Posterior vena cava (tissue), 2 donors: ENCODE data around the gene RBM27. TPM values are rescaled to one million over a fixed set of nuclear protein-coding genes. Genes with fewer than 3 reads are reported as not detected.
"Not testable (repeated sequence)": the region's sequence is repeated elsewhere in the genome, so short reads cannot be mapped to it uniquely, and the experiment has no call there.

Source experiments
- DNase-seq: peaks from one replicate; pipeline ENCODE4 v3.0.0-alpha.2; 2020; ENCODE audit warnings: low spot score
- intact Hi-C, 2 donors: fragments of 100-400 bp; cut with DNase I; formaldehyde crosslinking; loops; one replicate each; pipeline versions ENCODE4 v1.14.1 to v1.14.2; 2022 to 2023
- long read RNA-seq, 2 donors: library from polyadenylated mRNA; unstranded; transcript quantifications; one replicate each; pipeline ENCODE4 v2.0.0, GENCODE V29; 2020 to 2021
- total RNA-seq, 2 donors: library from RNA; stranded (reverse); fragmentation: NEBNext Ultra II Directional; extraction: Animal tissue kit (Norgen Biotek cat#: 25700); gene quantifications; one replicate each; pipeline ENCODE4 v1.2.1, GENCODE V29; 2021
- donor health status: DM: yes; HTN: yes; CAD: no.
- donor health status: DM: yes; HTN: yes; CAD: no.

RBM27 gene, protein sequence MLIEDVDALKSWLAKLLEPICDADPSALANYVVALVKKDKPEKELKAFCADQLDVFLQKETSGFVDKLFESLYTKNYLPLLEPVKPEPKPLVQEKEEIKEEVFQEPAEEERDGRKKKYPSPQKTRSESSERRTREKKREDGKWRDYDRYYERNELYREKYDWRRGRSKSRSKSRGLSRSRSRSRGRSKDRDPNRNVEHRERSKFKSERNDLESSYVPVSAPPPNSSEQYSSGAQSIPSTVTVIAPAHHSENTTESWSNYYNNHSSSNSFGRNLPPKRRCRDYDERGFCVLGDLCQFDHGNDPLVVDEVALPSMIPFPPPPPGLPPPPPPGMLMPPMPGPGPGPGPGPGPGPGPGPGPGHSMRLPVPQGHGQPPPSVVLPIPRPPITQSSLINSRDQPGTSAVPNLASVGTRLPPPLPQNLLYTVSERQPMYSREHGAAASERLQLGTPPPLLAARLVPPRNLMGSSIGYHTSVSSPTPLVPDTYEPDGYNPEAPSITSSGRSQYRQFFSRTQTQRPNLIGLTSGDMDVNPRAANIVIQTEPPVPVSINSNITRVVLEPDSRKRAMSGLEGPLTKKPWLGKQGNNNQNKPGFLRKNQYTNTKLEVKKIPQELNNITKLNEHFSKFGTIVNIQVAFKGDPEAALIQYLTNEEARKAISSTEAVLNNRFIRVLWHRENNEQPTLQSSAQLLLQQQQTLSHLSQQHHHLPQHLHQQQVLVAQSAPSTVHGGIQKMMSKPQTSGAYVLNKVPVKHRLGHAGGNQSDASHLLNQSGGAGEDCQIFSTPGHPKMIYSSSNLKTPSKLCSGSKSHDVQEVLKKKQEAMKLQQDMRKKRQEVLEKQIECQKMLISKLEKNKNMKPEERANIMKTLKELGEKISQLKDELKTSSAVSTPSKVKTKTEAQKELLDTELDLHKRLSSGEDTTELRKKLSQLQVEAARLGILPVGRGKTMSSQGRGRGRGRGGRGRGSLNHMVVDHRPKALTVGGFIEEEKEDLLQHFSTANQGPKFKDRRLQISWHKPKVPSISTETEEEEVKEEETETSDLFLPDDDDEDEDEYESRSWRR
- total RNA-seq: 10 to 100 TPM; 13.4 to 18.6 TPM
- long read RNA-seq, donor 1, partial matches to known transcripts: 2 of 3 reads
- long read RNA-seq, donor 1, other reads (novel, unspliced or antisense): 1 of 3 reads
- long read RNA-seq, donor 2, partial matches to known transcripts: 7 of 12 reads
- long read RNA-seq, donor 2, other reads (novel, unspliced or antisense): 5 of 12 reads

- intact Hi-C loops: no loop called here
- DNase-seq: peak; percentile 99
These were observed at the start of gene RBM27 for GRCh38 chr5:146203011-146203871. Gene RBM27 (plus strand): TSS chr5:146203605. CDS start chr5:146203766, 161 bp downstream.

DNA sequence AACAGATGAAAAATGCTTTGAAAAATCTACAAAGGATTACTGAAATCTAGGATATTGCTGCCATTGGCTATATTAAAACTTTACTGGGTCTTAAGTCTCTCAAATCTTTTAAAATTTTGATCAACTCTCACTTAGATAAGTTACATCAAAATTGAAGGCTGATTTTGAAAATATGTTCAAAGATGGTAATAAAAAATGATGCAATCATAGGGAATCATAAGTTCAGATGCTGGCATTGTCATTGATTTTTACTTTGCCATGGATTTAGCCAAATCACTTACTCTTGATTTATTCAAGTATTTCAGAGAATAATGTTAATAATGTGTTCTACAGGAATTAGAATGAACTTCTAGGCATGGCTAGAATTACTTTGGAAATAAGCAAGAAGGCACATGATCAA, 45.1 kb upstream of the RBM27 start:
- intact Hi-C loops: loop anchor here in 1 of 2 donors (10.0 kb wide), 1 partner anchor 107 kb away; no protein-coding TSS in a partner anchor
- DNase-seq: no peak

DNA sequence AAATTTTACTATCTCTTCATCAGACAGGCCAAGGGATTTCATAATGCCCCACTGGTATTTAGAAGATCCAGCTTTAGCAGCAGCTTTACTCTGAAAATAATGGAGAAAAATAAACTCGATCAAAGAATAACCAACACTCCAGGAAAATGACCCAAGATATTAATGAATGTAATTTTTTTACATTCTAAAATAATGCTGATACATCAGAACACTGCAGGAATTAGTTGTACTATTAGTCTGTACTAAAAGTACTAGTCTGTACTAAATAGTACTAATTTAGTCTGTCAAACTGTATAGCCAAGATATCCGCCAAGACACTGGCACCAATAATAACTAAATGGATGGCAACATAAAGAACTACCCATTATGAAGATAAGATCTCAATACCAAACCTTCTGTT, 39.0 kb upstream of the RBM27 start:
- intact Hi-C loops: no loop called here
- DNase-seq: no peak

- intact Hi-C loops: no loop called here
- DNase-seq: no peak
These were observed 37.9 kb upstream of the RBM27 start for GRCh38 chr5:146165460-146165859.

- DNase-seq: no peak
- intact Hi-C loops: no loop called here
These were observed 37.5 kb upstream of the RBM27 start for GRCh38 chr5:146165903-146166302.

DNA sequence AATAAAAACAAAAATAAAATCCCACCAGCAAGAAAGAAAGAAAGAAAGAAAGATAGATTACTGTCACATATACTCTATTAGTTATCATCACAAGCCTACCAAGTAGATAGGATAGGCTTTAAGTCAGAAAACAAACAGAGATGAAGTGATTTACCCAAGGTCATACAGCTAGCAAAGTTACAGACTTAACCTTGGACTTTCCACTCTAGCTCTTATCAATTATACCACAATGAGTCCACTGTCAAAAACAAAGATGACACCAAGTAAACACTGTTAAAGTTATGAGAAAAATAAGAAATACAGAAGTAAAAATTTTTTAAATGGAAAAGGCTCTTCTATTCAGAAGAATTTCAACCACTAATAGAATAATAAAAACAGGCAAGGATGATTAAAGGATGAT, 34.3 kb upstream of the RBM27 start:
- no peak for DNase-seq
- intact Hi-C loops: no loop called here

- intact Hi-C loops, DNase-seq: not testable (repeated sequence)
These were observed 30.4 kb upstream of the RBM27 start for GRCh38 chr5:146173049-146173448.

GRCh38 chr5:146173597-146173996, 29.8 kb upstream of the RBM27 start:
- no peak for DNase-seq
- intact Hi-C loops: no loop called here

DNA sequence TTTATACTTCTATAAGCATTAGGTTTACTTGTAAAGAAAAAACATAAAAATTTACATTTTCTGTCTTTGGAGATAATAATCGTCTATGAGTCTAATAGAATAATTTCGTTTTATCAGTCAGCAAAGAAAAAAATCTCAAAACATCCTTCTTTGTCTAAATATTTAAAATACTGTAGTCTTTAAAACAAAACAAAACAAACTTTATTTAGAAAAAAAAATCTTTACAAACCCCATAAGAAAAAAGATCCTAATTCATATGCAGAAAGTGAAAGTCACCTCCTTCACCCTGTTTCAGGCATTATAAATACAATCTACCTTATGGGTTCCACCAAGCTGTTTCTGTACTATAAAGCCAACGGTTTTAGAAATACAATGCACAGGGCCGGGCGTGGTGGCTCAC, 26.6 kb upstream of the RBM27 start:
- no peak for DNase-seq
- intact Hi-C loops: loop anchor here in 1 of 2 donors (2.0 kb wide), 1 partner anchor 250 kb away; no protein-coding TSS in a partner anchor

DNA sequence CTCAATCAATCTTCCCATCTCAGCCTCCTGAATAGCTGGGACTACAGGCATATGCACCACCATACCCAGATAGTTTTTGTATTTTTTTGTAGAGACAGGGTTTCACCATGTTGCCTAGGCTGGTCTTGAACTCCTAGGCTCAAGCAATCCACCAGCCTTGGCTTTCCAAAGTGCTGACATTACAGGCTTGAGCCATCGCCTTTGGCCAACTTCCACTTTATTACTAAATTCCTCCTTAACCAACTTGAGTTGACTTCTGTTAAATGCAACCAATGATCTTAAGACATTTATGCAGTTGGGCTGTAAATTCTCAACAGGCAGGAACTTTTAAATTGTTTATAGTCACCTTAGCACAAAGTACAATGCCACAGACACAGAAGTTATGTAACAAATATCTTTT, 23.7 kb upstream of the RBM27 start:
- DNase-seq: no peak
- intact Hi-C loops: loop anchor here in 1 of 2 donors (10.0 kb wide), 1 partner anchor 55 kb away; no protein-coding TSS in a partner anchor

- not testable (repeated sequence) for DNase-seq
- intact Hi-C loops: loop anchor here in 1 of 2 donors (10.0 kb wide), 1 partner anchor 51 kb away; no protein-coding TSS in a partner anchor
These were observed 20.0 kb upstream of the RBM27 start for GRCh38 chr5:146183403-146183802.

DNA sequence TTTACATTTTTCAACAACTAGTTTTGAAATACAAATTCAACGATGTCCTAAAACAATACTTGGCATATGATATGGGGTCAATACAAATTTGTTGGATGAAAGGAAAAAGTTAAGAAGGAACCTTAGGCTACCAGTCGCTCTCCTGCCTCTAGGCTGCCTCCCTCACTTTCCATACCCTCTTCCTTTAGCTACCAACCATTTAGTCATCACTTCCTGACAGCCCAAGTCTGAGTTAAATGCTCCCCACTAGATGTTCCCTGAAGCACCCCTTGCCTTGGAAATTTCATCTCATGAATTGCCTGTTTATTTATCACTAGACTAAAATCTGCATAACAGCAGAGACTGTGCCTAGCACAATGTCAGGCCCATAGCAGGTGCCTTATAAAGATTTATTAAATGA, 18.2 kb upstream of the RBM27 start:
- intact Hi-C loops: loop anchor here in 1 of 2 donors (10.0 kb wide), 1 partner anchor 50 kb away; no protein-coding TSS in a partner anchor
- DNase-seq: no peak

DNA sequence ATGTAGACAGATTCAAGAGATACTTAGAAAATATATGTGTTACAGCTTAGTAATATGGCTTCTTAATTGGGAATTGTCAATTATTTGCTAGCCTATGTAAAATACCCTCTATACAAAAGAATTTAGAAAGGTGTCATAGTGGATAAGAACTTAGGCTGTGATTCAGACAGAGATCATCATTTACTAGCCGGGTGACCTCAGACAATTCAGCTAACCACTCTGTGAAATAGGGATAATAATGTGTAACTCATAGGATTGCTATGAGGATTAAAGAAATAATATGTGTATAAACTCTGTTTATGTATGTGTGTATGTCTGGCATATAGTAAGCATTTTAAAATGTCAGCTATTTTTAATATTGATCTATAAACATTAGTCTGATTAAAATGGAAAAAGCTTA, 15.0 kb upstream of the RBM27 start:
- no peak for DNase-seq
- intact Hi-C loops: loop anchor here in 1 of 2 donors (10.0 kb wide), 1 partner anchor 46 kb away; no protein-coding TSS in a partner anchor

DNA sequence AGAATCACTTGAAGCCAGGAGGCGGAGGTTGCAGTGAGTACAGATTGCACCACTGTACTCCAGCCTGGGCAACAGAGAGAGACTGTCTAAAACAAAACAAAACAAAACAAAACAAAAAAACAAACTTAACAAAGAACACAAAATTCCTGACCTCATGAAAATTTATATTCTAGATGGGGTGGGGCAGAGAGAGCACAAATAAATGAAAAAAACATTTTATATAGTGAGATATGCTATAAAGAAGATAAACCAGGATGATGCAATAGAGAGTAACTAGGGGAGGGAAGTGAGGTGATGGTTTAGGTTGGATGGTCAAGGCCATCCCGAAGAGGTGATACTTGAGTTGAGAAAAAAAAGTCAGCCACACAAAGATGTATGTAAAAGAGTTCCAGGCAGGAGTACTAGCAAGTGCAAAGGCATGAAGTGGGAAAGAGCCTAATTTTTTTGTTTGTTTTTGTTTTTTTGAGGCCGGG, 10.8 kb upstream of the RBM27 start:
- intact Hi-C loops: no loop called here
- no peak for DNase-seq

GRCh38 chr5:146193285-146193684, 10.1 kb upstream of the RBM27 start:
- intact Hi-C loops: no loop called here
- DNase-seq: no peak

- intact Hi-C loops, DNase-seq: not testable (repeated sequence)
These were observed 8.4 kb upstream of the RBM27 start for GRCh38 chr5:146194997-146195396.

DNA sequence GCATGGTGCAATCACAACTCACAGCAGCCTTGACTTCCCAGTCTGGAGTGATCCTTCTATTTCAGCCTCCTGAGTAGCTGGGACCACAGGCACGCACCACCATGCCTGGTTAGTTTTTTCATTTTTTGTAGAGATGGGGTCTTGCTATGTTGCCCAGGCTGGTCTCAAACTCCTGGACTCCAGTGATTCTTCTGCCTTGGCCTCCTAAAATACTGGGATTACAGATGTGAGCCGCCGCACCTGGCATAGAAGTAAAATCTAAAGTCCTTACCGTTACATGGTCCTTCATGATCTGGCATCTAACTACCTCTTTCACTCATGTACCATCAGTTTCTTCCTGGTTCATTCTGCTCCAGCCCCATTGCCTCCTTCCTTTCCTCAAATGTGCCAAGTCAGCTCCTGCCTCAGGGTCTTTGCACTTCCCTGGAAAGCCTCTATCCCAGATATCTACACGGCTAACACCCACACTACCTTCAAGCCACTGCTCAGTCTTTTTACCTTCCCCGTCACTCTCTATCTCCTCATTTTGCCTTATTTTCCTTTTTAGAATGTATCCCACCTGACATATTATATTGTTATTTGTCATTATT, 6.9 kb upstream of the RBM27 start:
- DNase-seq: no peak
- intact Hi-C loops: no loop called here
